Activated naive CD4-positive, alpha-beta T cell treated with anti-CD3 and anti-CD28 coated beads, Interleukin-2, amount 50 U/mL, for 24 hours (primary cell): ENCODE data around the gene FAR2.
"Not testable (repeated sequence)": the region's sequence is repeated elsewhere in the genome, so short reads cannot be mapped to it uniquely, and the experiment has no call there.

Experiments used
- H3K27ac Mint-ChIP-seq: one replicate; pipeline ENCODE4 v1.8.0; 2021; ENCODE audit warnings: mild to moderate bottlenecking, mixed read lengths
- H3K27me3 Mint-ChIP-seq: one replicate; pipeline ENCODE4 v1.8.0; 2021; ENCODE audit warnings: mixed read lengths
- H3K36me3 Mint-ChIP-seq: one replicate; pipeline ENCODE4 v1.8.0; 2021; ENCODE audit warnings: mixed read lengths
- H3K4me1 Mint-ChIP-seq: one replicate; pipeline ENCODE4 v1.8.0; 2021; ENCODE audit warnings: mixed read lengths
- H3K4me3 Mint-ChIP-seq: one replicate; pipeline ENCODE4 v1.8.0; 2021; ENCODE audit warnings: mild to moderate bottlenecking, mixed read lengths
- H3K9me3 Mint-ChIP-seq: one replicate; pipeline ENCODE4 v1.8.0; 2021; ENCODE audit warnings: mixed read lengths

FAR2 gene

GRCh38 chr12:29232086-29232485 is 83.0 kb downstream of the FAR2 start:
- H3K4me3 Mint-ChIP-seq: no peak overlapping the region
- H3K4me1 Mint-ChIP-seq: no peaks in the 10 kb centered on the region
- no peak overlapping the region for H3K27ac Mint-ChIP-seq
- no peaks in the 10 kb centered on the region for H3K36me3 Mint-ChIP-seq
- no peaks in the 10 kb centered on the region for H3K9me3 Mint-ChIP-seq
- no peaks in the 10 kb centered on the region for H3K27me3 Mint-ChIP-seq

GRCh38 chr12:29234552-29234951 is 85.5 kb downstream of the FAR2 start:
- Mint-ChIP-seq H3K36me3 (no peaks in the 10 kb centered on the region), H3K27me3 (no peaks in the 10 kb centered on the region), H3K9me3 (no peaks in the 10 kb centered on the region), H3K4me1 (no peaks in the 10 kb centered on the region), H3K27ac (no peak overlapping the region), H3K4me3 (no peak overlapping the region)

GRCh38 chr12:29234965-29235626 is 86.0 kb downstream of the FAR2 start:
- Mint-ChIP-seq H3K4me1 (no peaks in the 10 kb centered on the region), H3K27ac (no peak overlapping the region), H3K36me3 (no peaks in the 10 kb centered on the region), H3K9me3 (no peaks in the 10 kb centered on the region), H3K4me3 (no peak overlapping the region), H3K27me3 (no peaks in the 10 kb centered on the region)

GRCh38 chr12:29238822-29239291 is 89.8 kb downstream of the FAR2 start:
- no peaks in the 10 kb centered on the region for H3K27me3 Mint-ChIP-seq
- no peaks in the 10 kb centered on the region for H3K9me3 Mint-ChIP-seq
- H3K27ac Mint-ChIP-seq: no peak overlapping the region
- H3K4me1 Mint-ChIP-seq: peaks cover 9% of the 10 kb centered on the region
- no peaks in the 10 kb centered on the region for H3K36me3 Mint-ChIP-seq
- no peak overlapping the region for H3K4me3 Mint-ChIP-seq

GRCh38 chr12:29239336-29239735 is 90.3 kb downstream of the FAR2 start:
- H3K27me3 Mint-ChIP-seq: no peaks in the 10 kb centered on the region
- no peaks in the 10 kb centered on the region for H3K9me3 Mint-ChIP-seq
- H3K4me1 Mint-ChIP-seq: peaks cover 9% of the 10 kb centered on the region
- H3K27ac Mint-ChIP-seq: no peak overlapping the region
- H3K36me3 Mint-ChIP-seq: no peaks in the 10 kb centered on the region
- H3K4me3 Mint-ChIP-seq: no peak overlapping the region

GRCh38 chr12:29240441-29240840 is 91.4 kb downstream of the FAR2 start:
- Mint-ChIP-seq H3K27me3 (no peaks in the 10 kb centered on the region), H3K9me3 (no peaks in the 10 kb centered on the region), H3K4me1 (peaks cover 9% of the 10 kb centered on the region), H3K36me3 (peaks cover 2% of the 10 kb centered on the region), H3K27ac (no peak overlapping the region), H3K4me3 (no peak overlapping the region)

GRCh38 chr12:29241821-29242591 is 92.9 kb downstream of the FAR2 start:
- Mint-ChIP-seq H3K4me3 (no peak overlapping the region), H3K27me3 (no peaks in the 10 kb centered on the region), H3K4me1 (peaks cover 9% of the 10 kb centered on the region), H3K27ac (no peak overlapping the region), H3K36me3 (peaks cover 2% of the 10 kb centered on the region), H3K9me3 (no peaks in the 10 kb centered on the region)

GRCh38 chr12:29242921-29243431 is 93.9 kb downstream of the FAR2 start:
- Mint-ChIP-seq H3K4me3 (no peak overlapping the region), H3K9me3 (no peaks in the 10 kb centered on the region), H3K27ac (no peak overlapping the region), H3K27me3 (no peaks in the 10 kb centered on the region), H3K4me1 (peaks cover 9% of the 10 kb centered on the region), H3K36me3 (peaks cover 2% of the 10 kb centered on the region)

- no peak overlapping the region for H3K27ac Mint-ChIP-seq
- no peaks in the 10 kb centered on the region for H3K27me3 Mint-ChIP-seq
Measured at GRCh38 chr12:29244159-29244765, 95.2 kb downstream of the FAR2 start.

GRCh38 chr12:29245246-29245645 is 96.2 kb downstream of the FAR2 start:
- H3K27ac Mint-ChIP-seq: no peak overlapping the region
- H3K4me1 Mint-ChIP-seq: peaks cover 9% of the 10 kb centered on the region
- no peaks in the 10 kb centered on the region for H3K9me3 Mint-ChIP-seq
- no peaks in the 10 kb centered on the region for H3K27me3 Mint-ChIP-seq
- no peak overlapping the region for H3K4me3 Mint-ChIP-seq
- peaks cover 3% of the 10 kb centered on the region for H3K36me3 Mint-ChIP-seq

More at GRCh38 chr12:29244159-29244765, 95.2 kb downstream of the FAR2 start:
- Mint-ChIP-seq H3K9me3 (no peaks in the 10 kb centered on the region), H3K4me1 (peaks cover 9% of the 10 kb centered on the region), H3K36me3 (peaks cover 3% of the 10 kb centered on the region), H3K4me3 (no peak overlapping the region)

GRCh38 chr12:29249930-29250329 is 100.9 kb downstream of the FAR2 start:
- Mint-ChIP-seq H3K27me3 (no peaks in the 10 kb centered on the region), H3K4me3 (no peak overlapping the region)

GRCh38 chr12:29253906-29254625 is 105.0 kb downstream of the FAR2 start:
- no peaks in the 10 kb centered on the region for H3K9me3 Mint-ChIP-seq
- peaks cover 1% of the 10 kb centered on the region for H3K36me3 Mint-ChIP-seq
- H3K27me3 Mint-ChIP-seq: no peaks in the 10 kb centered on the region
- no peaks in the 10 kb centered on the region for H3K4me1 Mint-ChIP-seq
- no peak overlapping the region for H3K4me3 Mint-ChIP-seq
- no peak overlapping the region for H3K27ac Mint-ChIP-seq

More at GRCh38 chr12:29249930-29250329, 100.9 kb downstream of the FAR2 start:
- Mint-ChIP-seq H3K9me3 (no peaks in the 10 kb centered on the region), H3K4me1 (no peaks in the 10 kb centered on the region), H3K36me3 (peaks cover 2% of the 10 kb centered on the region), H3K27ac (no peak overlapping the region)

GRCh38 chr12:29255042-29255441 is 106.0 kb downstream of the FAR2 start:
- H3K9me3 Mint-ChIP-seq: no peaks in the 10 kb centered on the region
- no peak overlapping the region for H3K27ac Mint-ChIP-seq

GRCh38 chr12:29256598-29256997 is 107.5 kb downstream of the FAR2 start:
- no peaks in the 10 kb centered on the region for H3K27me3 Mint-ChIP-seq
- no peak overlapping the region for H3K27ac Mint-ChIP-seq
- peaks cover 4% of the 10 kb centered on the region for H3K9me3 Mint-ChIP-seq
- H3K4me1 Mint-ChIP-seq: no peaks in the 10 kb centered on the region
- peaks cover 8% of the 10 kb centered on the region for H3K36me3 Mint-ChIP-seq
- H3K4me3 Mint-ChIP-seq: no peak overlapping the region

More at GRCh38 chr12:29255042-29255441, 106.0 kb downstream of the FAR2 start:
- Mint-ChIP-seq H3K36me3 (peaks cover 3% of the 10 kb centered on the region), H3K4me1 (no peaks in the 10 kb centered on the region), H3K4me3 (no peak overlapping the region), H3K27me3 (no peaks in the 10 kb centered on the region)

- not testable (repeated sequence) for H3K27me3 Mint-ChIP-seq, H3K27ac Mint-ChIP-seq, H3K4me1 Mint-ChIP-seq, H3K4me3 Mint-ChIP-seq
- Mint-ChIP-seq H3K36me3 (peaks cover 11% of the 10 kb centered on the region), H3K9me3 (peaks cover 11% of the 10 kb centered on the region)
Measured at GRCh38 chr12:29257687-29258086, 108.6 kb downstream of the FAR2 start.
